Stromal cell of bone marrow (primary cell): ENCODE results near the gene ATXN1.

ENCODE experiments used
- DNase-seq: peaks from one replicate; pipeline ENCODE4 v3.0.0-alpha.2; 2012; ENCODE audit warnings: low read depth

The ATXN1 gene

GRCh38 chr6:16252686-16253299 lies 508.5 kb downstream of the ATXN1 start:
- no peak for DNase-seq

- no peak for DNase-seq
These were observed 509.6 kb downstream of the ATXN1 start for GRCh38 chr6:16251706-16252105.

GRCh38 chr6:16249971-16250370 lies 511.3 kb downstream of the ATXN1 start:
- no peak for DNase-seq
